ENCODE data around the gene MEGF11. TPM values are rescaled to one million over a fixed set of nuclear protein-coding genes. Genes with fewer than 3 reads are reported as not detected.
A peak's percentile ranks its signal among the peaks of the same experiment; 100 is the strongest.
"Not testable (repeated sequence)": the region's sequence is repeated elsewhere in the genome, so short reads cannot be mapped to it uniquely, and the experiment has no call there.

MEGF11 gene
- total RNA-seq, 1 experiment from 2014 or later: 2.3 TPM

DNA sequence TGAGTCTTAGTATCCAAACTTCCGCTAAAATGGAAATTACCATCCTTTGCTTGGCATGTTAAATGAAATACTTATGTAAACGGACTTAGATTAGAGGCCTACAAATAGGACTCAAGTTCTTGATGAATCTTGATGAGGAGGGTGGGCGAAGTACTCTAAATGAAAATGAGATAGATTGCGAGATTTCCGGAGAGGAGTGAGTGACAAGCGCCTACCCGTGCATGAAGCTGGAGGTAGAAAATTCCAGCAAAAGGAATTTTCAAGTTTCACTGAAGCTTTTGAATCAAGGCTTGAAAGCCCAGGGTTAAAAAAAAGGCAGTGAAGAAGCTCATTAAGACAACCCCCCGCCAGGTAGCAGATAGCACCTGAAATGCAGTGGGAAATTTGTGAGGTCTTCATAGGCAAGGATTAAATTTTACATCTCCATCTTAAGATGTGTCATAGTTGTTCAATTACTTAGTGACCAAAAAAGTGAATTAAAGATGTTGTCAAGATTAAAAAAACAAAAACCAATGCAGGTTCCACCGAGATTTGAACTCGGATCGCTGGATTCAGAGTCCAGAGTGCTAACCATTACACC is 384.9 kb downstream of the MEGF11 start:
- Histone ChIP-seq H3K9me2 (ENCODE audit: insufficient read depth) (no peaks in the 10 kb centered on the region), H3K9ac (ENCODE audit: low read length) (peak overlapping the region; percentile 88), H3K4me2 (ENCODE audit: low read length) (peak overlapping the region; percentile 73), H3K27me3 (ENCODE audit: insufficient read depth, low read length) (no peaks in the 10 kb centered on the region), H3K9me3 (ENCODE audit: control insufficient read depth in 1 of 2, insufficient read depth in 1 of 2, low read depth in 1 of 2, low read length in 2 of 2) (no peaks in the 10 kb centered on the region), H3K4me3 (replicated peaks in 1 of 2; ENCODE audit: low read depth in 1 of 2, low read length in 2 of 2) (peak overlapping the region; percentile 79 to 94), H3K36me3 (ENCODE audit: control insufficient read depth in 1 of 2, insufficient read depth in 2 of 2, low read length in 2 of 2) (no peaks in the 10 kb centered on the region), H4K20me1 (ENCODE audit: insufficient read depth) (no peaks in the 10 kb centered on the region; the same call in 1 of the 2 replicates), H3K79me2 (ENCODE audit: insufficient read depth, low read length) (peaks cover 43% of the 10 kb centered on the region), H2AFZ (ENCODE audit: low read depth, low read length, poor library complexity, severe bottlenecking) (no peak overlapping the region), H3K4me1 (ENCODE audit: control insufficient read depth in 1 of 2, insufficient read depth in 2 of 2, low read length in 2 of 2) (peaks cover 11 to 30% of the 10 kb centered on the region in 2 experiments), H3K27ac (ENCODE audit: low read depth, low read length) (peak overlapping the region; percentile 74)
- intact Hi-C loops (cut with micrococcal nuclease): loop anchor here (1.0 kb wide), 1 partner anchor 76 kb away; the partner anchor contains the start of gene DENND4A
- TF ChIP-seq CBX3 (IDR thresholded peaks at IDR 0.05; ENCODE audit: low read depth) (no peak), ATF3 (IDR thresholded peaks at IDR 0.05) (peak; percentile 94)
- CTCF ChIA-PET: interaction anchor here (0.6 to 4.1 kb wide), 5 partner anchors 11 to 683 kb away, joined by 3 to 31 read pairs (median 4); partner anchors contain the start of gene CLPX
- BruUV-seq (replicated peaks): TSS peak; percentile 85
- RAD21 ChIA-PET (ENCODE audit: low non-redundant PET in 1 of 2, low total read pairs in 2 of 2, uncharacterized antibody in 2 of 2, unreplicated experiment in 2 of 2): interaction anchor here in 1 of 2 experiments (0.6 kb wide), 1 partner anchor 41 kb away, joined by 3 read pairs; no protein-coding TSS in a partner anchor
- DNase-seq (ENCODE audit: low read depth, low spot score) (no peak), ATAC-seq (no peak)
- POLR2A ChIA-PET: interaction anchor here (0.8 to 1.6 kb wide), 5 partner anchors 32 to 564 kb away, joined by 3 to 5 read pairs (median 4); partner anchors contain the start of genes DENND4A and RNU5B-1

DNA sequence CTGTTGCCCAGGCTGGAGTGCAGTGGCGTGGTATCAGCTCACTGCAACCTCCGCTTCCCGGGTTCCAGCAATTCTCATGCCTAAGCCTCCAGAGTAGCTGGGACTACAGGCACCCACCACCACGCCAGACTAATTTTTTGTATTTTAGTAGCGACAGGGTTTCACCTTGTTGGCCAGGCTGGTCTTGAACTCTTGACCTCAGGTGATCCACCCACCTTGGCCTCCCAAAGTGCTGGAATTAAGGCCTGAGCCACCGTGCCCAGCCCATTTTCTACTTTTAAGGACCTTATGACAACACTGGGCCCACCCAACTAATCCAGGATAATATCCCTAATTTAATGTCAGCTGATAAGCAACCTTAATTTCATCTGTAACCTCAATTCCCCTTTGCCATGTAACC is 385.6 kb downstream of the MEGF11 start:
- H3K9me3 ChIP-seq (ENCODE audit: control insufficient read depth in 1 of 2, insufficient read depth in 1 of 2, low read depth in 1 of 2, low read length in 2 of 2); H2AFZ ChIP-seq (ENCODE audit: low read depth, low read length, poor library complexity, severe bottlenecking); H3K27ac ChIP-seq (ENCODE audit: low read depth, low read length); POLR2A ChIA-PET; ATAC-seq; H3K27me3 ChIP-seq (ENCODE audit: insufficient read depth, low read length); H3K9ac ChIP-seq (ENCODE audit: low read length); H3K9me2 ChIP-seq (ENCODE audit: insufficient read depth); intact Hi-C loops (cut with micrococcal nuclease); RAD21 ChIA-PET (ENCODE audit: low non-redundant PET in 1 of 2, low total read pairs in 2 of 2, uncharacterized antibody in 2 of 2, unreplicated experiment in 2 of 2); H3K4me3 ChIP-seq (replicated peaks in 1 of 2; ENCODE audit: low read depth in 1 of 2, low read length in 2 of 2); H3K36me3 ChIP-seq (ENCODE audit: control insufficient read depth in 1 of 2, insufficient read depth in 2 of 2, low read length in 2 of 2); H4K20me1 ChIP-seq (ENCODE audit: insufficient read depth); BruUV-seq (replicated peaks); DNase-seq (ENCODE audit: low read depth, low spot score): not testable (repeated sequence)
- Histone ChIP-seq H3K4me1 (ENCODE audit: control insufficient read depth in 1 of 2, insufficient read depth in 2 of 2, low read length in 2 of 2) (peaks cover 11 to 34% of the 10 kb centered on the region in 2 experiments), H3K79me2 (ENCODE audit: insufficient read depth, low read length) (peaks cover 36% of the 10 kb centered on the region), H3K4me2 (ENCODE audit: low read length) (peak overlapping the region; percentile 73; the same call in 1 of the 2 replicates)
- CTCF ChIA-PET: interaction anchor here (4.1 kb wide), 1 partner anchor 10 kb away, joined by 31 read pairs; no protein-coding TSS in a partner anchor
